K562 (cell line): ENCODE measurements around the gene NXNL2. TPM values are rescaled to one million over a fixed set of nuclear protein-coding genes. Genes with fewer than 3 reads are reported as not detected.

Experiments
- ATAC-seq: fragments of 200-7000 bp; cut with Tn5 transposase; 3 replicates; pipeline ENCODE4 v1.9.1; 2020; ENCODE audit warnings: moderate library complexity
- BruUV-seq: library from RNA; stranded (reverse); fragments of 400-500 nt; replicated peaks from 2 replicates; lab custom pipeline; 2021; lab: Mats Ljungman, UMichigan
- CTCF ChIA-PET: fragments of 300-600 bp; formaldehyde crosslinking; extraction: SDS; loops from one replicate; lab custom pipeline; 2021; ENCODE audit warnings: low intra/inter-chr PET ratio; lab: Yijun Ruan, JAX
- POLR2A ChIA-PET: fragments of 300-600, 350-650 bp; sonication (Branson Sonifier 250); formaldehyde crosslinking; extraction: SDS; loops from one replicate; lab custom pipeline; 2021; ENCODE audit warnings: antibody characterized with exemption, inconsistent platforms; lab: Yijun Ruan, JAX
- DNase-seq, 4 experiments: peaks; one replicate each; pipeline versions ENCODE4 v3.0.0 to v3.0.0-alpha.2; 2011 to 2018; ENCODE audit warnings: low spot score in 3 of 4, mixed read lengths in 3 of 4; ENCODE audit errors: extremely low read depth in 1 of 4
- FAIRE-seq: peaks from 2 replicates; lab custom pipeline; 2011; peaks lifted over from hg19 to GRCh38; lab: Jason Lieb, UNC
- H2AFZ ChIP-seq: 2 replicates; pipeline ENCODE4 v1.6.0; 2011; ENCODE audit warnings: low read depth, low read length, control low read depth, inconsistent platforms
- H3K27ac ChIP-seq: fragments of 200-600 bp; 3 replicates; pipeline ENCODE4 v1.8.0; 2011; ENCODE audit warnings: low read depth, mild to moderate bottlenecking, control low read depth, inconsistent platforms, low read length, moderate library complexity, mixed read lengths; ENCODE audit errors: extremely low read depth
- H3K27me3 ChIP-seq, 2 experiments: fragments of 300-600 bp in 1 of 2; 2 replicates in 1 of 2; 3 replicates in 1 of 2; pipeline versions ENCODE4 v1.6.0 to v1.8.0; 2011; ENCODE audit warnings: inconsistent platforms in 2 of 2, low read length in 2 of 2, mild to moderate bottlenecking in 1 of 2, mixed read lengths in 1 of 2, moderate library complexity in 1 of 2; ENCODE audit not compliant: control insufficient read depth in 2 of 2, insufficient read depth in 2 of 2
- H3K36me3 ChIP-seq: fragments of 300-600 bp; 3 replicates; pipeline ENCODE4 v1.8.0; 2011; ENCODE audit warnings: mild to moderate bottlenecking, low read length, inconsistent platforms; ENCODE audit not compliant: control insufficient read depth, insufficient read depth
- H3K4me1 ChIP-seq, 2 experiments: fragments of 200-600 bp in 1 of 2; replicated peaks in 1 of 2; 2 replicates in 1 of 2; 3 replicates in 1 of 2; pipeline versions ENCODE4 v1.5.1 to v1.8.0; 2011; ENCODE audit warnings: inconsistent platforms in 2 of 2, low read length in 2 of 2, mild to moderate bottlenecking in 1 of 2, mixed read lengths in 1 of 2, moderate library complexity in 1 of 2; ENCODE audit not compliant: control insufficient read depth in 2 of 2, insufficient read depth in 2 of 2
- H3K4me2 ChIP-seq: 2 replicates; pipeline ENCODE4 v1.6.1; 2011; ENCODE audit warnings: low read length, control low read depth, inconsistent platforms, mixed read lengths; ENCODE audit not compliant: insufficient read depth
- H3K4me3 ChIP-seq: fragments of 200-600 bp; sonication (generic), shearing (Covaris generic); 2 replicates; pipeline ENCODE4 v1.5.1; 2016; ENCODE audit warnings: control low read depth, inconsistent platforms
- H3K79me2 ChIP-seq: fragments of 200-600 bp; 3 replicates; pipeline ENCODE4 v1.8.0; 2011; ENCODE audit warnings: low read length, inconsistent platforms; ENCODE audit not compliant: control insufficient read depth, insufficient read depth
- H3K9ac ChIP-seq, 2 experiments: 2 replicates each; pipeline versions ENCODE4 v1.6.0 to v1.6.1; 2011; ENCODE audit warnings: low read depth in 2 of 2, low read length in 2 of 2, control low read depth in 1 of 2, inconsistent platforms in 1 of 2, mild to moderate bottlenecking in 1 of 2, mixed read lengths in 1 of 2; ENCODE audit not compliant: insufficient read depth in 1 of 2
- H3K9me1 ChIP-seq: one replicate; pipeline ENCODE4 v1.6.0; 2011; ENCODE audit warnings: inconsistent platforms, mild to moderate bottlenecking, low read length, moderate library complexity; ENCODE audit not compliant: control insufficient read depth, insufficient read depth
- H3K9me3 ChIP-seq: replicated peaks from 2 replicates; pipeline ENCODE4 v1.5.1; 2011; ENCODE audit warnings: low read depth, low read length, inconsistent platforms; ENCODE audit not compliant: control insufficient read depth, insufficient read depth
- H4K20me1 ChIP-seq: replicated peaks from 2 replicates; pipeline ENCODE4 v1.6.1; 2011; ENCODE audit warnings: low read length, inconsistent platforms, mixed read lengths; ENCODE audit not compliant: control insufficient read depth, insufficient read depth
- BRD9 ChIP-seq: fragments of 450-650 bp; IDR thresholded peaks from 2 replicates; pipeline ENCODE4 v1.6.1; 2018; ENCODE audit warnings: low read depth; ENCODE audit not compliant: partially characterized antibody
- FOXP4 ChIP-seq: sonication (generic); formaldehyde crosslinking; IDR thresholded peaks from 2 replicates; pipeline ENCODE4 v1.8.0; 2022; ENCODE audit warnings: mild to moderate bottlenecking, missing genetic modification reagents, borderline replicate concordance
- MCM5 ChIP-seq: fragments of 450-650 bp; IDR thresholded peaks from 2 replicates; pipeline ENCODE4 v1.6.1; 2016; ENCODE audit warnings: low read depth
- NEUROD1 ChIP-seq: fragments of 150-350 bp; IDR thresholded peaks from 2 replicates; pipeline ENCODE4 v1.6.1; 2014; ENCODE audit warnings: borderline replicate concordance, low read length, low read depth; ENCODE audit not compliant: partially characterized antibody
- POLR2AphosphoS2 ChIP-seq: IDR thresholded peaks from 2 replicates; pipeline ENCODE4 v1.6.1; 2012; ENCODE audit warnings: low read length, improper control_type of control experiment
- SMAD3 ChIP-seq: fragments of 450-650 bp; formaldehyde crosslinking; conservative IDR thresholded peaks from 2 replicates; pipeline ENCODE4 v1.4.0; 2020; ENCODE audit warnings: mild to moderate bottlenecking
- WGBS: fragments of 100-300 bp; shearing (Covaris generic); methylation state at CpG from one replicate; pipeline ENCODE4 v1.1.6; 2016; ENCODE audit warnings: low coverage, mixed read lengths; ENCODE audit not compliant: insufficient coverage; ENCODE audit errors: missing lambda C conversion rate; 5-methylcytosine and 5-hydroxymethylcytosine counted together
- in situ Hi-C: fragments of 300-500 bp; cut with MboI; formaldehyde crosslinking; loops from 4 replicates; pipeline ENCODE4 v1.15.0; 2018; ENCODE audit warnings: inconsistent platforms, mixed read lengths
- intact Hi-C: fragments of 100-400 bp; cut with micrococcal nuclease; formaldehyde crosslinking; loops from 2 replicates; pipeline ENCODE4 v1.14.2; 2022
- polyA plus RNA-seq, 8 experiments: library from polyadenylated mRNA; depleted of rRNA in 4 of 8; stranded (reverse) in 5 of 8; unstranded in 3 of 8; fragments of >200 nt; fragmentation: Nextera tagmentation in 2 of 8; fragmentation: Illumina TruSeq in 1 of 8; extraction: Ambion mirVana in 2 of 8; extraction: Trizol in 1 of 8; gene quantifications; 2 replicates each; pipeline versions ENCODE4 v1.2.1 to v1.2.3, GENCODE V29; 2011 to 2014; ENCODE audit warnings: inconsistent platforms in 1 of 8, missing spikeins in 1 of 8
- total RNA-seq, 7 experiments: library from RNA; depleted of rRNA in 6 of 7; stranded (reverse); fragments of >200 nt in 6 of 7; fragmentation: Illumina TruSeq in 2 of 7; extraction: Trizol in 2 of 7; gene quantifications; 2 replicates each; pipeline versions ENCODE4 v1.2.1 to v1.2.3, GENCODE V29; 2011 to 2021; ENCODE audit warnings: low replicate concordance in 1 of 7
- TF ChIP-seq, protein P1 (sequence below): fragments of 450-650 bp; formaldehyde crosslinking; IDR thresholded peaks from 2 replicates; pipeline ENCODE4 v1.4.0; 2020; ENCODE audit warnings: mild to moderate bottlenecking, mixed read lengths

NXNL2 gene
- total and polyA plus RNA-seq, 9 of the 15 experiments (the other 6 are each of a cell fraction or from before 2014, with no cell fraction given) = 0.15 to 0.19 TPM; not detected in 7

DNA sequence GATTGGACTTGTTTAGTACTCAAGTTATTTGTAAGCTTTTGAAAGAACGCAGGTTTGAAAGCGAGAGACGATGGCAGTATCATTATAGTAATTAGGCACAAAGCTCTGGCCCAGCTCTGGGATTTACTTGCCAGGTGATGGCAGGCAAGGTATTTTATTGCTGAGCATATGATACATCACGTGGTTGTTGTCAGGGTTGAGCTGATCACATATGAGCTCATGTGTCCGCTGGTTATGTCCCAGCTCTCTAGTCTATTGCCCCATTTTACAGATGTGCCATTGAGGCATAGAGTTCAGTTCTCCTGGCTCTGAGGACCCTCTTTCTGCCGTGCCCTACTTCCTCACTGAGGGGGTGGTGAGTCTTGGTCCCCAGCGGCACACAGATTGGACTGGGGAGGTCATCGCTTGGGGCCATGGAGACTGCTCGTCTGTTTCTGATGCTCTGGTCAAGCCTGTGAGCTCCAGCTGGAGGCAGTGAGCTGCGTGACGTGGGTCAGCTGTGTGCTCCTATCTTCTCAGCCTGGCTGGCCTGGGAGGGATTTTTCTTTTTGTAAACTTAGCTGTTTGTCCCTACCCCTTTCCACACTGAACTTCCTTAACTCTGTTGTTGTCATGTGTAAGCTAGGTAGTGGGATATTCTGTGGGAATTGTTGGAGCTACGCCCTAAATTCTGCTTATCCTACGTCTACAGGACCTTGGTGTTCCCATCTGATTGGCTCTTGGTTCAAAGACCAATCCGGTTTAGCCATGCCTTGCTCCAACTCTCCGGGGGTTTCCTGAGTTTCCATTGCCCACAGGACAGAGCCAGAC, 2.2 kb downstream of the NXNL2 start:
- no peaks in the 10 kb centered on the region for H3K9me1 ChIP-seq
- peaks cover 0 to 12% of the 10 kb centered on the region in 2 experiments; a peak in 2 of 5 replicates for H3K27me3 ChIP-seq
- no peak overlapping the region for H3K9ac ChIP-seq
- no peak for FAIRE-seq
- no peak overlapping the region for H3K4me2 ChIP-seq
- no peak for DNase-seq
- peaks cover 0 to 16% of the 10 kb centered on the region in 2 experiments; a peak in 2 of 5 replicates for H3K4me1 ChIP-seq
- no peaks in the 10 kb centered on the region for H3K79me2 ChIP-seq
- no peak overlapping the region for H3K27ac ChIP-seq
- no peaks in the 10 kb centered on the region for H3K9me3 ChIP-seq
- no TSS peak for BruUV-seq
- intact Hi-C loops = no loop called here
- no peak overlapping the region for H3K4me3 ChIP-seq
- POLR2A ChIA-PET = interaction anchor here (0.6 kb wide), 2 partner anchors 21 to 500 kb away, joined by 3 to 4 read pairs; no protein-coding TSS in a partner anchor
- no peaks in the 10 kb centered on the region for H3K36me3 ChIP-seq
- no peaks in the 10 kb centered on the region for H4K20me1 ChIP-seq
- CTCF ChIA-PET = no interaction called here
- in situ Hi-C loops = no loop called here
- no peak for TF ChIP-seq FOXP4 (CRISPR knock-in tag)
- no peak for TF ChIP-seq BRD9
- TF ChIP-seq SMAD3 (CRISPR knock-in tag) = no peak
- no peak for TF ChIP-seq MCM5
- TF ChIP-seq, protein P1, sequence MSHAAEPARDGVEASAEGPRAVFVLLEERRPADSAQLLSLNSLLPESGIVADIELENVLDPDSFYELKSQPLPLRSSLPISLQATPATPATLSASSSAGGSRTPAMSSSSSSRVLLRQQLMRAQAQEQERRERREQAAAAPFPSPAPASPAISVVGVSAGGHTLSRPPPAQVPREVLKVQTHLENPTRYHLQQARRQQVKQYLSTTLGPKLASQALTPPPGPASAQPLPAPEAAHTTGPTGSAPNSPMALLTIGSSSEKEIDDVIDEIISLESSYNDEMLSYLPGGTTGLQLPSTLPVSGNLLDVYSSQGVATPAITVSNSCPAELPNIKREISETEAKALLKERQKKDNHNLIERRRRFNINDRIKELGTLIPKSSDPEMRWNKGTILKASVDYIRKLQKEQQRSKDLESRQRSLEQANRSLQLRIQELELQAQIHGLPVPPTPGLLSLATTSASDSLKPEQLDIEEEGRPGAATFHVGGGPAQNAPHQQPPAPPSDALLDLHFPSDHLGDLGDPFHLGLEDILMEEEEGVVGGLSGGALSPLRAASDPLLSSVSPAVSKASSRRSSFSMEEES (CRISPR knock-in tag) = no peak
- no peak for TF ChIP-seq NEUROD1
- TF ChIP-seq POLR2AphosphoS2 = no peak
- no peak for ATAC-seq
- WGBS = 19% methylated on average over 13 of the region's 15 CpGs
- no peak overlapping the region for H2AFZ ChIP-seq
